ENCODE measurements around the gene IGFL4. TPM values are rescaled to one million over a fixed set of nuclear protein-coding genes. Genes with fewer than 3 reads are reported as not detected.

Gene IGFL4
- total and polyA plus RNA-seq, 2 of the 13 experiments (the other 11 are each of a cell fraction or from before 2014, with no cell fraction given), result 1.2 to 1.4 TPM

- TF ChIP-seq, protein P1, sequence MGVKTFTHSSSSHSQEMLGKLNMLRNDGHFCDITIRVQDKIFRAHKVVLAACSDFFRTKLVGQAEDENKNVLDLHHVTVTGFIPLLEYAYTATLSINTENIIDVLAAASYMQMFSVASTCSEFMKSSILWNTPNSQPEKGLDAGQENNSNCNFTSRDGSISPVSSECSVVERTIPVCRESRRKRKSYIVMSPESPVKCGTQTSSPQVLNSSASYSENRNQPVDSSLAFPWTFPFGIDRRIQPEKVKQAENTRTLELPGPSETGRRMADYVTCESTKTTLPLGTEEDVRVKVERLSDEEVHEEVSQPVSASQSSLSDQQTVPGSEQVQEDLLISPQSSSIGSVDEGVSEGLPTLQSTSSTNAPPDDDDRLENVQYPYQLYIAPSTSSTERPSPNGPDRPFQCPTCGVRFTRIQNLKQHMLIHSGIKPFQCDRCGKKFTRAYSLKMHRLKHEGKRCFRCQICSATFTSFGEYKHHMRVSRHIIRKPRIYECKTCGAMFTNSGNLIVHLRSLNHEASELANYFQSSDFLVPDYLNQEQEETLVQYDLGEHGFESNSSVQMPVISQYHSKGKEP (CRISPR knock-in tag; IDR thresholded peaks at IDR 0.05), result no peak
- TF ChIP-seq, protein P2, sequence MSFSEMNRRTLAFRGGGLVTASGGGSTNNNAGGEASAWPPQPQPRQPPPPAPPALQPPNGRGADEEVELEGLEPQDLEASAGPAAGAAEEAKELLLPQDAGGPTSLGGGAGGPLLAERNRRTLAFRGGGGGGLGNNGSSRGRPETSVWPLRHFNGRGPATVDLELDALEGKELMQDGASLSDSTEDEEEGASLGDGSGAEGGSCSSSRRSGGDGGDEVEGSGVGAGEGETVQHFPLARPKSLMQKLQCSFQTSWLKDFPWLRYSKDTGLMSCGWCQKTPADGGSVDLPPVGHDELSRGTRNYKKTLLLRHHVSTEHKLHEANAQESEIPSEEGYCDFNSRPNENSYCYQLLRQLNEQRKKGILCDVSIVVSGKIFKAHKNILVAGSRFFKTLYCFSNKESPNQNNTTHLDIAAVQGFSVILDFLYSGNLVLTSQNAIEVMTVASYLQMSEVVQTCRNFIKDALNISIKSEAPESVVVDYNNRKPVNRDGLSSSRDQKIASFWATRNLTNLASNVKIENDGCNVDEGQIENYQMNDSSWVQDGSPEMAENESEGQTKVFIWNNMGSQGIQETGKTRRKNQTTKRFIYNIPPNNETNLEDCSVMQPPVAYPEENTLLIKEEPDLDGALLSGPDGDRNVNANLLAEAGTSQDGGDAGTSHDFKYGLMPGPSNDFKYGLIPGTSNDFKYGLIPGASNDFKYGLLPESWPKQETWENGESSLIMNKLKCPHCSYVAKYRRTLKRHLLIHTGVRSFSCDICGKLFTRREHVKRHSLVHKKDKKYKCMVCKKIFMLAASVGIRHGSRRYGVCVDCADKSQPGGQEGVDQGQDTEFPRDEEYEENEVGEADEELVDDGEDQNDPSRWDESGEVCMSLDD (CRISPR knock-in tag; IDR thresholded peaks at IDR 0.05; ENCODE audit: borderline replicate concordance), result no peak
- TF ChIP-seq ZNF225 (CRISPR knock-in tag; IDR thresholded peaks at IDR 0.05) (no peak), ZBTB7A (CRISPR knock-in tag; IDR thresholded peaks at IDR 0.05) (peak; percentile 24; the same call in 1 of the 2 replicates), RFXANK (CRISPR knock-in tag; IDR thresholded peaks at IDR 0.05) (no peak), TBX2 (CRISPR knock-in tag; IDR thresholded peaks at IDR 0.05; ENCODE audit: borderline replicate concordance) (no peak; the same call in 1 of the 2 replicates), STAT5B (CRISPR knock-in tag; IDR thresholded peaks at IDR 0.05) (no peak), KLF13 (CRISPR knock-in tag; IDR thresholded peaks at IDR 0.05) (no peak), FOXJ3 (CRISPR knock-in tag; IDR thresholded peaks at IDR 0.05; ENCODE audit: borderline replicate concordance) (no peak)
- TF ChIP-seq, protein P3, sequence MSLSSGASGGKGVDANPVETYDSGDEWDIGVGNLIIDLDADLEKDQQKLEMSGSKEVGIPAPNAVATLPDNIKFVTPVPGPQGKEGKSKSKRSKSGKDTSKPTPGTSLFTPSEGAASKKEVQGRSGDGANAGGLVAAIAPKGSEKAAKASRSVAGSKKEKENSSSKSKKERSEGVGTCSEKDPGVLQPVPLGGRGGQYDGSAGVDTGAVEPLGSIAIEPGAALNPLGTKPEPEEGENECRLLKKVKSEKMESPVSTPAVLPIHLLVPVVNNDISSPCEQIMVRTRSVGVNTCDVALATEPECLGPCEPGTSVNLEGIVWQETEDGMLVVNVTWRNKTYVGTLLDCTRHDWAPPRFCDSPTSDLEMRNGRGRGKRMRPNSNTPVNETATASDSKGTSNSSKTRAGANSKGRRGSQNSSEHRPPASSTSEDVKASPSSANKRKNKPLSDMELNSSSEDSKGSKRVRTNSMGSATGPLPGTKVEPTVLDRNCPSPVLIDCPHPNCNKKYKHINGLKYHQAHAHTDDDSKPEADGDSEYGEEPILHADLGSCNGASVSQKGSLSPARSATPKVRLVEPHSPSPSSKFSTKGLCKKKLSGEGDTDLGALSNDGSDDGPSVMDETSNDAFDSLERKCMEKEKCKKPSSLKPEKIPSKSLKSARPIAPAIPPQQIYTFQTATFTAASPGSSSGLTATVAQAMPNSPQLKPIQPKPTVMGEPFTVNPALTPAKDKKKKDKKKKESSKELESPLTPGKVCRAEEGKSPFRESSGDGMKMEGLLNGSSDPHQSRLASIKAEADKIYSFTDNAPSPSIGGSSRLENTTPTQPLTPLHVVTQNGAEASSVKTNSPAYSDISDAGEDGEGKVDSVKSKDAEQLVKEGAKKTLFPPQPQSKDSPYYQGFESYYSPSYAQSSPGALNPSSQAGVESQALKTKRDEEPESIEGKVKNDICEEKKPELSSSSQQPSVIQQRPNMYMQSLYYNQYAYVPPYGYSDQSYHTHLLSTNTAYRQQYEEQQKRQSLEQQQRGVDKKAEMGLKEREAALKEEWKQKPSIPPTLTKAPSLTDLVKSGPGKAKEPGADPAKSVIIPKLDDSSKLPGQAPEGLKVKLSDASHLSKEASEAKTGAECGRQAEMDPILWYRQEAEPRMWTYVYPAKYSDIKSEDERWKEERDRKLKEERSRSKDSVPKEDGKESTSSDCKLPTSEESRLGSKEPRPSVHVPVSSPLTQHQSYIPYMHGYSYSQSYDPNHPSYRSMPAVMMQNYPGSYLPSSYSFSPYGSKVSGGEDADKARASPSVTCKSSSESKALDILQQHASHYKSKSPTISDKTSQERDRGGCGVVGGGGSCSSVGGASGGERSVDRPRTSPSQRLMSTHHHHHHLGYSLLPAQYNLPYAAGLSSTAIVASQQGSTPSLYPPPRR (CRISPR knock-in tag; IDR thresholded peaks at IDR 0.05; ENCODE audit: borderline replicate concordance), result no peak
- TF ChIP-seq, protein P4, sequence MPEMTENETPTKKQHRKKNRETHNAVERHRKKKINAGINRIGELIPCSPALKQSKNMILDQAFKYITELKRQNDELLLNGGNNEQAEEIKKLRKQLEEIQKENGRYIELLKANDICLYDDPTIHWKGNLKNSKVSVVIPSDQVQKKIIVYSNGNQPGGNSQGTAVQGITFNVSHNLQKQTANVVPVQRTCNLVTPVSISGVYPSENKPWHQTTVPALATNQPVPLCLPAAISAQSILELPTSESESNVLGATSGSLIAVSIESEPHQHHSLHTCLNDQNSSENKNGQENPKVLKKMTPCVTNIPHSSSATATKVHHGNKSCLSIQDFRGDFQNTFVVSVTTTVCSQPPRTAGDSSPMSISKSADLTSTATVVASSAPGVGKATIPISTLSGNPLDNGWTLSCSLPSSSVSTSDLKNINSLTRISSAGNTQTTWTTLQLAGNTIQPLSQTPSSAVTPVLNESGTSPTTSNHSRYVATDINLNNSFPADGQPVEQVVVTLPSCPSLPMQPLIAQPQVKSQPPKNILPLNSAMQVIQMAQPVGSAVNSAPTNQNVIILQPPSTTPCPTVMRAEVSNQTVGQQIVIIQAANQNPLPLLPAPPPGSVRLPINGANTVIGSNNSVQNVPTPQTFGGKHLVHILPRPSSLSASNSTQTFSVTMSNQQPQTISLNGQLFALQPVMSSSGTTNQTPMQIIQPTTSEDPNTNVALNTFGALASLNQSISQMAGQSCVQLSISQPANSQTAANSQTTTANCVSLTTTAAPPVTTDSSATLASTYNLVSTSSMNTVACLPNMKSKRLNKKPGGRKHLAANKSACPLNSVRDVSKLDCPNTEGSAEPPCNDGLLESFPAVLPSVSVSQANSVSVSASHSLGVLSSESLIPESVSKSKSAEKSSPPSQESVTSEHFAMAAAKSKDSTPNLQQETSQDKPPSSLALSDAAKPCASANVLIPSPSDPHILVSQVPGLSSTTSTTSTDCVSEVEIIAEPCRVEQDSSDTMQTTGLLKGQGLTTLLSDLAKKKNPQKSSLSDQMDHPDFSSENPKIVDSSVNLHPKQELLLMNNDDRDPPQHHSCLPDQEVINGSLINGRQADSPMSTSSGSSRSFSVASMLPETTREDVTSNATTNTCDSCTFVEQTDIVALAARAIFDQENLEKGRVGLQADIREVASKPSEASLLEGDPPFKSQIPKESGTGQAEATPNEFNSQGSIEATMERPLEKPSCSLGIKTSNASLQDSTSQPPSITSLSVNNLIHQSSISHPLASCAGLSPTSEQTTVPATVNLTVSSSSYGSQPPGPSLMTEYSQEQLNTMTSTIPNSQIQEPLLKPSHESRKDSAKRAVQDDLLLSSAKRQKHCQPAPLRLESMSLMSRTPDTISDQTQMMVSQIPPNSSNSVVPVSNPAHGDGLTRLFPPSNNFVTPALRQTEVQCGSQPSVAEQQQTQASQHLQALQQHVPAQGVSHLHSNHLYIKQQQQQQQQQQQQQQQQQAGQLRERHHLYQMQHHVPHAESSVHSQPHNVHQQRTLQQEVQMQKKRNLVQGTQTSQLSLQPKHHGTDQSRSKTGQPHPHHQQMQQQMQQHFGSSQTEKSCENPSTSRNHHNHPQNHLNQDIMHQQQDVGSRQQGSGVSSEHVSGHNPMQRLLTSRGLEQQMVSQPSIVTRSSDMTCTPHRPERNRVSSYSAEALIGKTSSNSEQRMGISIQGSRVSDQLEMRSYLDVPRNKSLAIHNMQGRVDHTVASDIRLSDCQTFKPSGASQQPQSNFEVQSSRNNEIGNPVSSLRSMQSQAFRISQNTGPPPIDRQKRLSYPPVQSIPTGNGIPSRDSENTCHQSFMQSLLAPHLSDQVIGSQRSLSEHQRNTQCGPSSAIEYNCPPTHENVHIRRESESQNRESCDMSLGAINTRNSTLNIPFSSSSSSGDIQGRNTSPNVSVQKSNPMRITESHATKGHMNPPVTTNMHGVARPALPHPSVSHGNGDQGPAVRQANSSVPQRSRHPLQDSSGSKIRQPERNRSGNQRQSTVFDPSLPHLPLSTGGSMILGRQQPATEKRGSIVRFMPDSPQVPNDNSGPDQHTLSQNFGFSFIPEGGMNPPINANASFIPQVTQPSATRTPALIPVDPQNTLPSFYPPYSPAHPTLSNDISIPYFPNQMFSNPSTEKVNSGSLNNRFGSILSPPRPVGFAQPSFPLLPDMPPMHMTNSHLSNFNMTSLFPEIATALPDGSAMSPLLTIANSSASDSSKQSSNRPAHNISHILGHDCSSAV (CRISPR knock-in tag; IDR thresholded peaks at IDR 0.05; ENCODE audit: borderline replicate concordance), result no peak
Measured at GRCh38 chr19:45994998-45995714, 45.6 kb downstream of the IGFL4 start, which contains the start of gene CCDC61 (continued).
